WTC11 (cell line): Measurements from ENCODE around the gene CBS.
"Not testable (repeated sequence)": the region's sequence is repeated elsewhere in the genome, so short reads cannot be mapped to it uniquely, and the experiment has no call there.

Experiments
- CREM ChIP-seq: sonication (generic); formaldehyde crosslinking; IDR thresholded peaks from 2 replicates; pipeline ENCODE4 v1.8.1; 2022; ENCODE audit warnings: mild to moderate bottlenecking, missing genetic modification reagents, moderate library complexity
- CTCF ChIP-seq: fragments of 200-600 bp; IDR thresholded peaks from 2 replicates; pipeline ENCODE4 v1.8.0; 2022; ENCODE audit warnings: antibody characterized with exemption
- MAX ChIP-seq: sonication (generic); formaldehyde crosslinking; IDR thresholded peaks from 2 replicates; pipeline ENCODE4 v1.8.0; 2022; ENCODE audit warnings: mild to moderate bottlenecking, missing genetic modification reagents
- NR3C1 ChIP-seq: sonication (generic); formaldehyde crosslinking; conservative IDR thresholded peaks from 2 replicates; pipeline ENCODE4 v1.8.1; 2023; ENCODE audit warnings: low read depth, mild to moderate bottlenecking, missing genetic modification reagents
- SMAD3 ChIP-seq: sonication (generic); formaldehyde crosslinking; IDR thresholded peaks from 2 replicates; pipeline ENCODE4 v1.8.0; 2022; ENCODE audit warnings: missing genetic modification reagents, mild to moderate bottlenecking, borderline replicate concordance
- SOX15 ChIP-seq: fragments of 250-450 bp; sonication (Bioruptor Pico); IDR thresholded peaks from 2 replicates; pipeline ENCODE4 v1.9.0; 2021; ENCODE audit warnings: mild to moderate bottlenecking
- TP53 ChIP-seq: sonication (generic); formaldehyde crosslinking; IDR thresholded peaks from 2 replicates; pipeline ENCODE4 v1.8.1; 2023; ENCODE audit warnings: mild to moderate bottlenecking, missing genetic modification reagents
- ZNF396 ChIP-seq: fragments of 250-450 bp; sonication (Bioruptor Pico); IDR thresholded peaks from 2 replicates; pipeline ENCODE4 v1.8.0; 2021; ENCODE audit warnings: mild to moderate bottlenecking, moderate library complexity, borderline replicate concordance
- ZNF532 ChIP-seq: fragments of 250-450 bp; sonication (Bioruptor Pico); IDR thresholded peaks from 2 replicates; pipeline ENCODE4 v1.9.0; 2021; ENCODE audit warnings: mild to moderate bottlenecking, borderline replicate concordance
- TF ChIP-seq, protein P1 (sequence below): sonication (generic); formaldehyde crosslinking; IDR thresholded peaks from 2 replicates; pipeline ENCODE4 v1.8.1; 2023; ENCODE audit warnings: mild to moderate bottlenecking, missing genetic modification reagents, moderate library complexity

DNA sequence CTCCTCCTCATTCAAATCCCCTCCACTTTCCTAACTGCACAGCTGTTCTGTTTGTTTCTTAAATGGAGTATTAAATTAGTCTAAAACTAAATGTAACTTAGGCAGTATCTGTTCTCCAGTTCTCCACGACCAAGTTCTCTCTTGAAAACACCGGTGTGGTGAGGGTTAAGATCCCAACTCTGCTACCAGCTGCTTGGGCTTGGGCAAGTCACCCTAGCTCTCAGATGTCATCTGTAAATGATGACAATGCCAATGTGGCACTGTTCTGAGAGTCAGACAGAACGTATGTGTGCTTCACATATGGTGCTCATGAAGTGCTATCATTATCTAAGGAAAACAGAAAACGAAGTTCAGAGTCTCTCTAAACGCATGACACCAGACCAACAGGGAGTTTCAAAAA is 29.0 kb upstream of the CBS start:
- TF ChIP-seq TP53 (CRISPR knock-in tag); CTCF; CREM (CRISPR knock-in tag); SMAD3 (CRISPR knock-in tag); MAX (CRISPR knock-in tag); ZNF396 (CRISPR knock-in tag); NR3C1 (CRISPR knock-in tag); SOX15 (CRISPR knock-in tag); ZNF532 (CRISPR knock-in tag): not testable (repeated sequence)
- TF ChIP-seq, protein P1, sequence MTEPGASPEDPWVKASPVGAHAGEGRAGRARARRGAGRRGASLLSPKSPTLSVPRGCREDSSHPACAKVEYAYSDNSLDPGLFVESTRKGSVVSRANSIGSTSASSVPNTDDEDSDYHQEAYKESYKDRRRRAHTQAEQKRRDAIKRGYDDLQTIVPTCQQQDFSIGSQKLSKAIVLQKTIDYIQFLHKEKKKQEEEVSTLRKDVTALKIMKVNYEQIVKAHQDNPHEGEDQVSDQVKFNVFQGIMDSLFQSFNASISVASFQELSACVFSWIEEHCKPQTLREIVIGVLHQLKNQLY (CRISPR knock-in tag), result not testable (repeated sequence)
